Islet of Langerhans (tissue), 1 donor: ENCODE measurements around the gene CCDC24.
A peak's percentile ranks its signal among the peaks of the same experiment; 100 is the strongest.

Source experiments
- FAIRE-seq: peaks from one replicate; lab custom pipeline; 2011; peaks lifted over from hg19 to GRCh38; lab: Jason Lieb, UNC

CCDC24 gene

GRCh38 chr1:43999455-43999854 is 8.1 kb downstream of the CCDC24 start:
- no peak for FAIRE-seq

GRCh38 chr1:44000122-44000665 is 8.8 kb downstream of the CCDC24 start:
- FAIRE-seq: no peak

GRCh38 chr1:44002165-44002564 is 10.8 kb downstream of the CCDC24 start:
- FAIRE-seq: no peak

GRCh38 chr1:44002606-44003157 is 11.3 kb downstream of the CCDC24 start:
- FAIRE-seq: no peak

- FAIRE-seq: no peak
Measured at GRCh38 chr1:44008259-44008658, 16.9 kb downstream of the CCDC24 start.

- no peak for FAIRE-seq
Measured at GRCh38 chr1:44010935-44011471, 19.6 kb downstream of the CCDC24 start.

- no peak for FAIRE-seq
Measured at GRCh38 chr1:44012404-44012803, 21.0 kb downstream of the CCDC24 start.

GRCh38 chr1:44012941-44013609 is 21.7 kb downstream of the CCDC24 start:
- peak; percentile 17 for FAIRE-seq

GRCh38 chr1:44013949-44014348 is 22.6 kb downstream of the CCDC24 start:
- FAIRE-seq: no peak

- FAIRE-seq: no peak
Measured at GRCh38 chr1:44014365-44015104, 23.1 kb downstream of the CCDC24 start.

GRCh38 chr1:44015206-44015605 is 23.8 kb downstream of the CCDC24 start:
- FAIRE-seq: no peak

- no peak for FAIRE-seq
Measured at GRCh38 chr1:44016041-44016889, 24.9 kb downstream of the CCDC24 start.

- FAIRE-seq: no peak
Measured at GRCh38 chr1:44016890-44017400, 25.5 kb downstream of the CCDC24 start.

- FAIRE-seq: no peak
Measured at GRCh38 chr1:44019466-44019948, 28.1 kb downstream of the CCDC24 start.

- no peak for FAIRE-seq
Measured at GRCh38 chr1:44020464-44020863, 29.1 kb downstream of the CCDC24 start.

GRCh38 chr1:44021156-44021555 is 29.8 kb downstream of the CCDC24 start:
- FAIRE-seq: no peak

GRCh38 chr1:44021581-44022321 is 30.4 kb downstream of the CCDC24 start:
- FAIRE-seq: no peak

GRCh38 chr1:44024031-44024902 is 32.9 kb downstream of the CCDC24 start:
- FAIRE-seq: no peak

- no peak for FAIRE-seq
Measured at GRCh38 chr1:44024903-44025525, 33.6 kb downstream of the CCDC24 start.
